ENCODE data around the gene SPTBN4.
A peak's percentile ranks its signal among the peaks of the same experiment; 100 is the strongest.
"Not testable (repeated sequence)": the region's sequence is repeated elsewhere in the genome, so short reads cannot be mapped to it uniquely, and the experiment has no call there.

SPTBN4 gene

DNA sequence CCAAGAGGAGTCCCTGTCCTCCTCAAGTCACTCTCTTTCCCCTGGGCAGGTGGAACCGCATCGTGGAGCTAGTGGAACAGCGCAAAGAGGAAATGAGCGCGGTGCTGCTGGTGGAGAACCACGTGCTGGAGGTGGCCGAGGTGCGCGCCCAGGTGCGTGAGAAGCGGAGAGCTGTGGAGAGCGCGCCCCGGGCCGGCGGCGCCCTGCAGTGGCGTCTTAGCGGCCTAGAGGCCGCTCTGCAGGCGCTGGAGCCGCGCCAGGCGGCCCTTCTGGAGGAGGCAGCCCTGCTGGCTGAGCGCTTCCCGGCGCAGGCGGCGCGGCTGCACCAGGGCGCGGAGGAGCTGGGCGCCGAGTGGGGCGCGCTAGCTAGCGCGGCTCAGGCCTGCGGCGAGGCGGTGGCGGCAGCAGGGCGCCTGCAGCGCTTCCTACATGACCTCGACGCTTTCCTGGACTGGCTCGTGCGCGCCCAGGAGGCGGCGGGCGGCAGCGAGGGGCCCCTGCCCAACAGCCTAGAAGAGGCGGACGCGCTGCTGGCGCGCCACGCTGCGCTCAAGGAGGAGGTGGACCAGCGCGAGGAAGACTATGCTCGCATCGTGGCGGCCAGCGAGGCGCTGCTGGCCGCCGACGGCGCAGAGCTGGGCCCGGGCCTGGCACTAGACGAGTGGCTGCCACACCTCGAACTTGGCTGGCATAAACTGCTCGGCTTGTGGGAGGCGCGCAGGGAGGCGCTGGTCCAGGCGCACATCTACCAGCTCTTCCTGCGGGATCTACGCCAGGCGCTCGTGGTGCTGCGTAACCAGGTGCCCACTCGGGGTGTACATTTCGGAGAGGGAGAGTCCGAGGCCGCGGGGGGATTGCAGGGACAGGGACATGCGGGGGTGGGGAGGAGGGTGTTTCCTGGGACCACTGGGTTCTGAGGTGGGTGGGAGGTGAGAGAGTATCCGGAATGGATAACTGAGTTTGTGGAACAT is 52.8 kb downstream of the SPTBN4 start:
- no peak for DNase-seq

GRCh38 chr19:40521276-40521675 is 54.5 kb downstream of the SPTBN4 start:
- no peak overlapping the region for H3K4me3 Mint-ChIP-seq
- no peak overlapping the region for H3K27ac Mint-ChIP-seq
- no peak for DNase-seq
- peaks cover 3% of the 10 kb centered on the region for H3K4me1 Mint-ChIP-seq (ENCODE audit: low read depth)
- no peaks in the 10 kb centered on the region for H3K9me3 Mint-ChIP-seq
- H3K36me3 Mint-ChIP-seq (ENCODE audit: low read depth) = no peaks in the 10 kb centered on the region
- peaks cover 24% of the 10 kb centered on the region for H3K27me3 Mint-ChIP-seq

More for the DNA sequence above, 52.8 kb downstream of the SPTBN4 start:
- Mint-ChIP-seq H3K36me3 (ENCODE audit: low read depth) (no peaks in the 10 kb centered on the region), H3K4me1 (ENCODE audit: low read depth) (peaks cover 3% of the 10 kb centered on the region), H3K27ac (no peak overlapping the region), H3K27me3 (peaks cover 31% of the 10 kb centered on the region), H3K4me3 (no peak overlapping the region), H3K9me3 (no peaks in the 10 kb centered on the region)

DNA sequence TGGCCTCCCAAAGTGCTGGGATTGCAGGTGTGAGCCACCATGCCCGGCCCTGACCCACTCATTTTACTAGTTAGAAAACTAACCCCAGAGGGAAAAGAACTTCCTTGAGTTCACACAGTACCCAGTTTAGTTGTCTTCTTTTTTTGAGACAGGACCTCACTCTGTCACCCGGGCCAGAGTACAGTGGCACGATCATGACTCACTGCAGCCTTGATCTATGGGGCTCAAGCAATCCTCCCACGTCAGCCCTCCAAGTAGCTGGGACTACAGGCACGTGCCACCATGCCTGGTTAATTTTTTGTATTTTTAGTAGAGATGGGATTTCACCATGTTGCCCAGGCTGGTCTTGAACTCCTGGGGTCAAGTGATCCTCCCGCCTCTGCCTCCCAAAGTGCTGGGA is 55.1 kb downstream of the SPTBN4 start:
- not testable (repeated sequence) for H3K36me3 Mint-ChIP-seq (ENCODE audit: low read depth); H3K4me1 Mint-ChIP-seq (ENCODE audit: low read depth)
- peaks cover 24% of the 10 kb centered on the region for H3K27me3 Mint-ChIP-seq

DNA sequence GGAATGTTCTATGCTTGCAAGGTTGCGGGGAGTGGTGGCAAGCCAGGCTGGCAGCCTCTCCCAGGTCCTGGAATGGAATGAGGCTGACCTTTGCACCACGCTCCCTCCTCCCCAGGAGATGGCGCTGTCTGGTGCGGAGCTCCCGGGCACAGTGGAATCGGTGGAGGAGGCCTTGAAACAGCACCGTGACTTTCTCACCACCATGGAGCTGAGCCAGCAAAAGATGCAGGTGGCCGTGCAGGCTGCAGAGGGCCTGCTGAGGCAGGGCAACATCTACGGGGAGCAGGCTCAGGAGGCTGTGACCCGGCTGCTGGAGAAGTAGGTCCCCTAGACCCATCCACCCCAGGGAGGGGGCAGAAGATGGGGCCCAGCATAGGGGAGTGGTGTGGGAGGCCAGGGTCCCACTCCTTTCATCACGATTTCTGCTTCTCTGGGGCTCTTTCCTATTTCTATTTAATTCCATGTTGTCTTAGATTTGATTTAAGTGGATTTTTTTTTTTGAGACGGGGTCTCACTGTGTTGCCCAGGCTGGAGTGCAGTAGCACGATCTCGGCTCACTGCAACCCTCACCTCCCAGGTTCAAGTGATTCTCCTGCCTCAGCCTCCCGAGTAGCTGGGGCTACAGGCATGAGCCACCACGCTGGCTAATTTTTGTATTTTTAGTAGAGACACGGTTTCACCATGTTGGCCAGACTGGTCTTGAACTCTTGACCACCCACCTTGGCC is 56.7 kb downstream of the SPTBN4 start:
- H3K9me3 Mint-ChIP-seq = no peaks in the 10 kb centered on the region
- peaks cover 3% of the 10 kb centered on the region for H3K4me1 Mint-ChIP-seq (ENCODE audit: low read depth)
- peak; percentile 57 for DNase-seq
- H3K4me3 Mint-ChIP-seq = no peak overlapping the region
- peaks cover 18% of the 10 kb centered on the region for H3K27me3 Mint-ChIP-seq
- H3K36me3 Mint-ChIP-seq (ENCODE audit: low read depth) = no peaks in the 10 kb centered on the region
- H3K27ac Mint-ChIP-seq = no peak overlapping the region

More for the DNA sequence above, 55.1 kb downstream of the SPTBN4 start:
- DNase-seq, H3K9me3 Mint-ChIP-seq, H3K27ac Mint-ChIP-seq, H3K4me3 Mint-ChIP-seq: not testable (repeated sequence)

DNA sequence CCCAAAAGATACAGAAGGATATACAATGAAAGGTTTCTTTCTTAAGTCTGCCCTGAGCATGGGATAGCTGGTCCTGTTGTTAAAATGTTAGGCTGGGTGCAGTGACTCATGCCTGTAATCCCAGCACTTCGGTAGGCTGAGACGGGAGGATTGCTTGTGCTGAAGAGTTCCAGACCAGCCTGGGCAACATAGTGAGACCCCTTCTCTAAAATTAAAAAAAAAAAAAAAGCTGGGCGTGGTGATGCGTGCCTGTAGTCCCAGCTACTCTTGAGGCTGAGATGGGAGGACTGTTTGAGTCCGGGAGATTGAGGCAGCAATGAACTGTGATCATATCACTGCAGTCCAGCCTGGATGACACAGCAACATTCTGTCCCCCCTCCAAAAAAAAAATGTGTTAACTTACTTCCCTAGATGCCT is 57.3 kb downstream of the SPTBN4 start:
- Mint-ChIP-seq H3K4me1 (ENCODE audit: low read depth) (peaks cover 2% of the 10 kb centered on the region), H3K4me3 (no peak overlapping the region), H3K9me3 (no peaks in the 10 kb centered on the region), H3K36me3 (ENCODE audit: low read depth) (no peaks in the 10 kb centered on the region), H3K27me3 (peaks cover 16% of the 10 kb centered on the region), H3K27ac (no peak overlapping the region)
- no peak for DNase-seq

DNA sequence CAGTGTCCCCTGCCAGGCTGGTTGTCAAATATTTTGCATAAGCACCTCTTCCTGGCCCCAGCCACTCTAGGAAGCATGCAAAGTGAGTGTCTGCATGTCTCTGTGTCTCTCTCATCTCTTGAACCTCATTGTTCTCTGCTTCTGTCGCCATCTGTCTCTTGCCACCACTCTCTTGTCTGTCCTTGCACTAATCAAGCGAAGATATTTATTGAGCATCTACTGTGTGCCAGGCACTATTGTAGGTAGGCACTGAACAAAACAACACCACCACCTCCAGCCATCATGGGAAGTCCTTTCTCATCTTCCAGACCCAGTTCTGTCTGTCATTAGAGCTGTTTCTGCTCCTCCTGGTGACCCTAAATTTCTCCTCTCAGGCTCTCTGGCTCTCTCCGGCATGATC is 57.9 kb downstream of the SPTBN4 start:
- no peak overlapping the region for H3K4me3 Mint-ChIP-seq
- no peak for DNase-seq
- no peaks in the 10 kb centered on the region for H3K36me3 Mint-ChIP-seq (ENCODE audit: low read depth)
- H3K9me3 Mint-ChIP-seq = no peaks in the 10 kb centered on the region
- H3K27ac Mint-ChIP-seq = no peak overlapping the region
- peaks cover 15% of the 10 kb centered on the region for H3K27me3 Mint-ChIP-seq
- H3K4me1 Mint-ChIP-seq (ENCODE audit: low read depth) = peaks cover 3% of the 10 kb centered on the region

GRCh38 chr19:40525234-40526051 is 58.6 kb downstream of the SPTBN4 start:
- H3K4me1 Mint-ChIP-seq (ENCODE audit: low read depth) = peaks cover 8% of the 10 kb centered on the region
- no peak overlapping the region for H3K4me3 Mint-ChIP-seq
- H3K9me3 Mint-ChIP-seq = no peaks in the 10 kb centered on the region
- no peaks in the 10 kb centered on the region for H3K36me3 Mint-ChIP-seq (ENCODE audit: low read depth)
- peaks cover 12% of the 10 kb centered on the region for H3K27me3 Mint-ChIP-seq
- H3K27ac Mint-ChIP-seq = no peak overlapping the region
- no peak for DNase-seq

DNA sequence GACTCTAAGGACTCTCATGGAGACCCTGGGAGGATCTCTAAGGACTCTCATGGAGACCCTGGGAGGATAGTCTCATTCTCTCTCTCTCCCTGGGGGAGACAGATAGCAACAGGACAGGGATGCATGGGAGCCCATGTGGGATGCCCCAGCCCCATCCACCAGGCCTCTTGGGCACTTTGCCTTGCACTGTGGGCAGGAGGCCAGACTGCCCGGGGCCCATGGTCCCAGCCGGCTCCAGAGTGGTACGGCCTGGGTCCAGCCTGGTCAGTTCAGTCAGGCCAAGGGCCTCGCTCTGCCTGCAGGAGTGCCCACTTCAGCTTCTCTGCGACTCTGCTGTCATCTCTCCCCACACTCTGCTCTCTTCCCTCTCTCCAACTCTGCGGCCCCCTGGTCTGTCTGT is 61.3 kb downstream of the SPTBN4 start:
- no peak overlapping the region for H3K4me3 Mint-ChIP-seq
- no peaks in the 10 kb centered on the region for H3K36me3 Mint-ChIP-seq (ENCODE audit: low read depth)
- H3K9me3 Mint-ChIP-seq = no peaks in the 10 kb centered on the region
- peaks cover 11% of the 10 kb centered on the region for H3K4me1 Mint-ChIP-seq (ENCODE audit: low read depth)
- peaks cover 22% of the 10 kb centered on the region for H3K27me3 Mint-ChIP-seq
- no peak for DNase-seq
- H3K27ac Mint-ChIP-seq = no peak overlapping the region

DNA sequence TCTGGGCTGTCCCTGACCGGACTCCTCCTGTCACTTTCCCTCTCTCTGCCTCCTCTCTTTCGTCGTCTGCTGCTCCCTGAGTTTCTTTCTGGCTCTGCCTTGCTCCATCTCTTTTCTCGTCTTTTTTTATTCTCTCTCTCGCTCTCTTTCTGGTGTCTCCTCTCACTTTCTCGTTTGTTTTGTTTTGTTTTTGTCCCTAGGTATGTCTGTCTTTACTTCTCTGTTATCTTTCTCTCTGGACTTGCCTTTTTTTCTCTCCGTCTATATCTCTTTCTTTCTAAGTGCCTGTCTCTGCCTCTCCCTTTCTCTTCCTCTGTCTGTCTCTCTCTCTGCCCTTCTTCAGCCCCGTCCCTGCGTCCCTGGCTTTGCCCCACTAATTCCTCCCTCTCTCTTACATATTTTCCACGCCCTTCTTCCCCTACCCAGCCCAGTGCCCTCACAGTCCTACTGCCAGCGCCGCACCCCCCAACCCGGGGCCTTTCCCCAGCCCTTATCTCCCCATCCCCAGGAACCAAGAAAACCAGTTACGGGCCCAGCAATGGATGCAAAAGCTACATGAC is 61.8 kb downstream of the SPTBN4 start:
- peaks cover 22% of the 10 kb centered on the region for H3K27me3 Mint-ChIP-seq
- H3K27ac Mint-ChIP-seq = no peak overlapping the region
- no peak overlapping the region for H3K4me3 Mint-ChIP-seq
- no peak for DNase-seq
- H3K4me1 Mint-ChIP-seq (ENCODE audit: low read depth) = peaks cover 11% of the 10 kb centered on the region
- no peaks in the 10 kb centered on the region for H3K9me3 Mint-ChIP-seq
- H3K36me3 Mint-ChIP-seq (ENCODE audit: low read depth) = no peaks in the 10 kb centered on the region

- peaks cover 22% of the 10 kb centered on the region for H3K27me3 Mint-ChIP-seq
- H3K4me3 Mint-ChIP-seq = peak overlapping the region; percentile 37
- H3K36me3 Mint-ChIP-seq (ENCODE audit: low read depth) = no peaks in the 10 kb centered on the region
- peaks cover 11% of the 10 kb centered on the region for H3K4me1 Mint-ChIP-seq (ENCODE audit: low read depth)
- DNase-seq = peak; percentile 96
- no peaks in the 10 kb centered on the region for H3K9me3 Mint-ChIP-seq
- H3K27ac Mint-ChIP-seq = peak overlapping the region; percentile 16
These were observed 62.5 kb downstream of the SPTBN4 start for GRCh38 chr19:40529093-40529954.

DNA sequence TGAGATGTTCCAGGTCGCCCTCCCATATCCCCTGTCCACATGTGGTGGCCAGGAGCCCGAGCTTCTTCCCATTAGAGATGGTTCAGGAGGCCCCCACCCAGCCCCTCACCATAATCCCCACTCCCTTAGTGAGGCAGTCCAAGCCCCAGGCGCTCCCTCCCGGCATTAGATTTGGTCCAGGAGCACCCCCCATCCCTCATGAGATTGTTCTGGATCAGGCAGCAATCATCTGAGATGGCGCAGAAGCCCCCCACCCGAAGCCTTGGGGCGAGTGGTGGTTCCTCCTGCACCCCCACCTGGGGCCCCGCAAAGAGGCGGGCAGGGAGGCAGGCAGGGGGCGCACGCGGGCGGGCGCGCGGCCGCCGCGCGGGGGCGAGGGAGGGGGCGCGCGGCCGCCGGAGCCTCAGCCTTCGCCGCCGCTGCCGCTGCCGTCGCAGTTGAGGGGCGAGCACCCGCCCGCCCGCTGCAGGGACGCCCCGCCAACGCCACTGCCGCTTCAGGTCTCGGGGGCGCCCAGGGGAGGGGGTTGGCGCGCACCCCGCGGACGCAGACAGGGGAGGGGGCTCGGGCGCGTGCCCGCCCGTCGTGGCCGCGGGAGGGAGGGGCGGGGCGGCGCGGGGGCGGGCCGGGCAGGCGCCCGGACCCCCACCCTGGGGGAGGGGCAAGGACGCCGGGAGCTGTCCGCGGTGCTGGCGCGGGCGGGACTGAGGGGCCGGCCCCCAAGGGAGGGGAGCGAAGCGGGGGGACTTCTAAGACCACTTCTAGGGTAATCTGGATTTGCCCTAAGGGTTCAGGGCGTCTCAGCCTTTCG is 63.5 kb downstream of the SPTBN4 start:
- no peak overlapping the region for H3K27ac Mint-ChIP-seq
- H3K9me3 Mint-ChIP-seq = no peaks in the 10 kb centered on the region
- H3K27me3 Mint-ChIP-seq = peaks cover 26% of the 10 kb centered on the region
- H3K4me3 Mint-ChIP-seq = peak overlapping the region; percentile 37
- no peaks in the 10 kb centered on the region for H3K36me3 Mint-ChIP-seq (ENCODE audit: low read depth)
- peaks cover 11% of the 10 kb centered on the region for H3K4me1 Mint-ChIP-seq (ENCODE audit: low read depth)
- peak; percentile 45 for DNase-seq

DNA sequence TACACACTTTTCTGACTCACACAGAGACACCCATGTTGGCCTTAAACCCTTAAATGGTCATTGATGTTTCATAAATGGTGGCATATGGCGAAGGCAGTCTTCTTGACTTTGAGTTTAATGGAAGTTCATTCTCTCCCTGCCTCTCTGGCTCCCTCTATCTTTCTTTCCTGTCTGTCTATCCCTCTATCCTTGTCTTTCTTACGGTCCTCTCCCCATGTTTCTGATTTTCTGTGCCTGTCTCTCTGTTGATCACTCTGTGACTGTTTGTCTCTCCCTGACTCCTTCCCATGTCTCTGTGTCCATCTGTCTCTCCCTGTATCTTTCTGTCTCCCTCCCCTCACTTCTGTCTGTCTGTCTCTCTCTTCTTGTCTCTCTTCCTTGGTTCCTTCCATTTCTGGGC is 66.7 kb downstream of the SPTBN4 start:
- DNase-seq = no peak
- no peak overlapping the region for H3K27ac Mint-ChIP-seq
- peaks cover 11% of the 10 kb centered on the region for H3K4me1 Mint-ChIP-seq (ENCODE audit: low read depth)
- H3K27me3 Mint-ChIP-seq = peaks cover 26% of the 10 kb centered on the region
- no peaks in the 10 kb centered on the region for H3K36me3 Mint-ChIP-seq (ENCODE audit: low read depth)
- H3K4me3 Mint-ChIP-seq = no peak overlapping the region
- H3K9me3 Mint-ChIP-seq = no peaks in the 10 kb centered on the region

- Mint-ChIP-seq H3K9me3 (no peaks in the 10 kb centered on the region), H3K36me3 (ENCODE audit: low read depth) (no peaks in the 10 kb centered on the region)
- DNase-seq = no peak
These were observed 67.3 kb downstream of the SPTBN4 start for GRCh38 chr19:40534148-40534547.

More at GRCh38 chr19:40534148-40534547, 67.3 kb downstream of the SPTBN4 start:
- peaks cover 26% of the 10 kb centered on the region for H3K27me3 Mint-ChIP-seq
- peaks cover 11% of the 10 kb centered on the region for H3K4me1 Mint-ChIP-seq (ENCODE audit: low read depth)
- no peak overlapping the region for H3K4me3 Mint-ChIP-seq
- H3K27ac Mint-ChIP-seq = no peak overlapping the region

Data from activated T-cell treated with anti-CD3 and anti-CD28 coated beads, Interleukin-2, amount 50 U/mL, for 24 hours (primary cell).